Chondrocyte (in vitro differentiated cells): ENCODE measurements around the gene NPW. TPM values are rescaled to one million over a fixed set of nuclear protein-coding genes. Genes with fewer than 3 reads are reported as not detected.

Experiments
- DNase-seq: peaks from one replicate; pipeline ENCODE4 v3.0.0; 2021; ENCODE audit warnings: mixed read lengths, low spot score
- H3K27ac Mint-ChIP-seq: one replicate; pipeline ENCODE4 v1.8.0; 2021; ENCODE audit warnings: mild to moderate bottlenecking, moderate library complexity, mixed read lengths; ENCODE audit not compliant: unreplicated experiment
- H3K27me3 Mint-ChIP-seq: 2 replicates; pipeline ENCODE4 v1.8.0; 2021; ENCODE audit warnings: low read depth, mixed read lengths
- H3K36me3 Mint-ChIP-seq: 2 replicates; pipeline ENCODE4 v1.8.0; 2021; ENCODE audit warnings: low read depth, mixed read lengths
- H3K4me1 Mint-ChIP-seq: 2 replicates; pipeline ENCODE4 v1.8.0; 2021; ENCODE audit warnings: low read depth, mild to moderate bottlenecking, mixed read lengths
- H3K4me3 Mint-ChIP-seq: one replicate; pipeline ENCODE4 v1.8.0; 2021; ENCODE audit warnings: mild to moderate bottlenecking, moderate library complexity, mixed read lengths; ENCODE audit not compliant: unreplicated experiment
- H3K9me3 Mint-ChIP-seq: 2 replicates; pipeline ENCODE4 v1.8.0; 2021; ENCODE audit warnings: low read depth, mixed read lengths
- total RNA-seq: library from RNA; stranded (reverse); gene quantifications from 3 replicates; pipeline ENCODE4 v1.2.1, GENCODE V29; 2021
- TF ChIP-seq, protein P1 (sequence below): fragments of 200-600 bp; sonication (generic); IDR thresholded peaks from 2 replicates; pipeline ENCODE4 v1.5.0; 2021; ENCODE audit warnings: antibody characterized with exemption, mild to moderate bottlenecking, moderate library complexity

The NPW gene
- total RNA-seq, 1 donor from 2014 or later: 2.5 TPM

DNA sequence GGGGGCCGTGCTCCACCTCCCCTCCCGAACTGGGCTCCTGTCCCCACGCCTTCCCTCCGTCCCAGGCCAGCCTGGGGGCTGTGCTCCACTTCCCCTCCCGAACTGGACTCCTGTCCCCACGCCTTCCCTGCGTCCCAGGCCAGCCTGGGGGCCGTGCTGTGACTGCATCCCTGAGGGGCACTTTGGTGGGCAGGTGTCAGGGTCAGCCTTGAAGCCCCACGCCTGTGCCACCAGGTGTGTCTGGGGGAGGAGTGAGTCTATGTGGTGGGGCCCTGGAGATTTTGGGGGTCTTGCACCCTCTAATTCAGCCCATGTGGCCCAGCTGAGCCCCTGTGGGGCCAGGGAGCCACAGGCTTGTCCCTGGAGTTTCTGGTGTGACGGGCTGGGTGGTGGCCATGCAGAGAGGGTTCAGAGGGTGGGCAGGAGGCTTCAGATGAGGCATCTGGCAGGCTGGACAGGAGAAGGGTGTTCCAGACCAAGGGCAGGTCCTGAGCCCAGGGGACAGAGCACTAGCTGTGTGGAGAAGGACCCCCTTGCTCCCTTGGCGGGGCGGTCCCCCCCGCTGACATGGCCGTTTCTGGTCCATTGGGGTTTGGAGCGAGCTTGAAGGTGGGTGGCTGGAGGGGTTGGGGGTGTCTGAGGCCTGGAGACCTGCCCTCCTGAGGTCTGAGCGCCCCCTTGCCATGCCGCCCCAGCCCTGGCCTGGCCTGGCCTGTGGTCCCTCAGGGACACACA lies 15.3 kb downstream of the NPW start:
- no peak for DNase-seq
- TF ChIP-seq, protein P1, sequence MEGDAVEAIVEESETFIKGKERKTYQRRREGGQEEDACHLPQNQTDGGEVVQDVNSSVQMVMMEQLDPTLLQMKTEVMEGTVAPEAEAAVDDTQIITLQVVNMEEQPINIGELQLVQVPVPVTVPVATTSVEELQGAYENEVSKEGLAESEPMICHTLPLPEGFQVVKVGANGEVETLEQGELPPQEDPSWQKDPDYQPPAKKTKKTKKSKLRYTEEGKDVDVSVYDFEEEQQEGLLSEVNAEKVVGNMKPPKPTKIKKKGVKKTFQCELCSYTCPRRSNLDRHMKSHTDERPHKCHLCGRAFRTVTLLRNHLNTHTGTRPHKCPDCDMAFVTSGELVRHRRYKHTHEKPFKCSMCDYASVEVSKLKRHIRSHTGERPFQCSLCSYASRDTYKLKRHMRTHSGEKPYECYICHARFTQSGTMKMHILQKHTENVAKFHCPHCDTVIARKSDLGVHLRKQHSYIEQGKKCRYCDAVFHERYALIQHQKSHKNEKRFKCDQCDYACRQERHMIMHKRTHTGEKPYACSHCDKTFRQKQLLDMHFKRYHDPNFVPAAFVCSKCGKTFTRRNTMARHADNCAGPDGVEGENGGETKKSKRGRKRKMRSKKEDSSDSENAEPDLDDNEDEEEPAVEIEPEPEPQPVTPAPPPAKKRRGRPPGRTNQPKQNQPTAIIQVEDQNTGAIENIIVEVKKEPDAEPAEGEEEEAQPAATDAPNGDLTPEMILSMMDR: no peak
- H3K9me3 Mint-ChIP-seq: no peaks in the 10 kb centered on the region
- H3K4me1 Mint-ChIP-seq: peaks cover 69% of the 10 kb centered on the region
- H3K36me3 Mint-ChIP-seq: peaks cover 3% of the 10 kb centered on the region
- no peaks in the 10 kb centered on the region for H3K27me3 Mint-ChIP-seq
- H3K27ac Mint-ChIP-seq: peak overlapping the region; percentile 78
- peak overlapping the region; percentile 40 for H3K4me3 Mint-ChIP-seq

DNA sequence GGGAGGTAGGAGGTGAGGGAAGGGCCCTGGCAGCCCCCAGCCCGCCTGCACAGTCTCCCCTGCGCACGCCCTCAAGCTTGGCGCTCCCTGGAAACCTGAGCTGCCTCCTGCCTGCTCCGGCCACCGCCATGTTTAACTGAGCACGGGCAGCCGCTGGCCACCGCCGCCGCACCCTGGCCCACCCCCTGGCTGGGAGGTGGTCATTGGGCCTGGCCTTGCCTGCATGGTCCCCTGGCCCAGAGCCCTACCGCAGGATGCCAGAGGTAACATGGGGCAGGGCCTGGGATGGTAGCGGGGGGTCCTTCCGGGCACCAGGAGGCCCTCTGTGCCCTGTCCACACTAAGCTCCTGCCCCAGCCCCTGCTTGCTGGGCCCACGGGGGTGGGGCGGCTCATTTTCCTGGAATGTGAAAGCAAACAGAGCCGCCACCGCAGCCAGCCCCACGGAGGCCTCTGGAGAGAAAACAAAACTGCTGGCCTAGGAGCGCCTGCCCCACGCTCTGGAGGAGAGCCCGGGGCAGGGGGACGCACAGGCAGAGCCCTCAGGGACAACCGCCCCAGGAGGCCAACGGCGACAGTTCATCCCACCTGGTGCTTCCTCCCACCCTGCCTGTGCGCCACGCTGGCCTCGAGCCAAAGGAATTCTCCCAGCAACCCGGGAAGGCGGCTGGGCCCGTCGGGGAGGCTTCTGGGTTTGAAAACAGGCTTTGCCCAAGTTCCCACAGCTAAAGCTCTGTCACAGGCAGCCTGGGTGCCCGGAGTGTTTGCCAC lies 16.0 kb downstream of the NPW start:
- H3K27me3 Mint-ChIP-seq: no peaks in the 10 kb centered on the region
- no peaks in the 10 kb centered on the region for H3K9me3 Mint-ChIP-seq
- peaks cover 75% of the 10 kb centered on the region for H3K4me1 Mint-ChIP-seq
- peak overlapping the region; percentile 83 for H3K27ac Mint-ChIP-seq
- peaks cover 3% of the 10 kb centered on the region for H3K36me3 Mint-ChIP-seq
- H3K4me3 Mint-ChIP-seq: no peak overlapping the region
- DNase-seq: peak; percentile 97
- TF ChIP-seq, protein P1: no peak

DNA sequence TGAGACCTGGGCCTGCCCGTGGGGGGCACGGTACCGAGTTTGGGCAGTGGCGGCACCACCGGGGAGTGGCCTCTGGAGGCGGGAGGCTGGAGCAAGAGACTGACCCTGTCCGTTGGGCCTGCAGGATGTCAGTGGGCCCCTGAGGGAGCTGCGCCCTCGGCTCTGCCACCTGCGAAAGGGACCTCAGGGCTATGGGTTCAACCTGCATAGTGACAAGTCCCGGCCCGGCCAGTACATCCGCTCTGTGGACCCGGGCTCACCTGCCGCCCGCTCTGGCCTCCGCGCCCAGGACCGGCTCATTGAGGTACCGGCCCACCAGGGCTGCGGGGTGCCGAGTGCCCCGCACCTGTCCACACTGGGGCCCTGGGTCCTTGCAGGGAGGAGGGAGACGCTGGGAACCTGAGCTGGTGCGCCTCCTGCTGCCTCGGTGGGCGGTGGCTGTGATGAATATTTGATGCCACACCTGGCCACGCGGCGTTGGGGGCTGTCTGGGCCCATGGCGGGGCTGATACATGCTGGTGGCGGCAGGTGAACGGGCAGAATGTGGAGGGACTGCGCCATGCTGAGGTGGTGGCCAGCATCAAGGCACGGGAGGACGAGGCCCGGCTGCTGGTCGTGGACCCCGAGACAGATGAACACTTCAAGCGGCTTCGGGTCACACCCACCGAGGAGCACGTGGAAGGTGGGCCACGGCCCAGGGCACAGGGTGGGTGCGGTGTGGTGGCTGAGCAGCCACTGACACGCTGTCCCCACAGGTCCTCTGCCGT lies 16.8 kb downstream of the NPW start:
- H3K36me3 Mint-ChIP-seq: peaks cover 3% of the 10 kb centered on the region
- peaks cover 79% of the 10 kb centered on the region for H3K4me1 Mint-ChIP-seq
- no peaks in the 10 kb centered on the region for H3K9me3 Mint-ChIP-seq
- no peaks in the 10 kb centered on the region for H3K27me3 Mint-ChIP-seq
- peak; percentile 89 for DNase-seq
- peak overlapping the region; percentile 83 for H3K27ac Mint-ChIP-seq
- TF ChIP-seq, protein P1: no peak
- H3K4me3 Mint-ChIP-seq: no peak overlapping the region

DNA sequence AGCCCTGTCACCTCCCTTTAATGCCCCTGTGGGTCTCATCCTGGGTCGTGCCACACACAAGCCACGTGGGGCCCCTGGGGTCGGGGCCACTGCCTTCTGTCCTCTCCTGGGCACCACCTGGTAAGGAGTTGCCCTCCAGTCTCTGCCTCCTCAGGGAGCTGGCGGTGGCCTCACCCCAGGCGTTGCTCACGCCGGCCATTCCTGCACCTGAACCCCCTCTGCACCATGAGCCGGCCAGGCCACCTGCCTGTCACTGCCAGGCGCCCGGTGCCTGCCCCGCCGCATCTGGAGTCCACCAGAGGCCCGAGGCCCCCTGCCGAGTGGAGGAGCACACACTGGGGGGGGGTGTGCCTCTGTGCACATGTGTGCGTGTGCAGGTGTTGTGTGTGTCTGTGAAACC lies 17.5 kb downstream of the NPW start:
- Mint-ChIP-seq H3K27ac (peak overlapping the region; percentile 8), H3K9me3 (no peaks in the 10 kb centered on the region), H3K27me3 (no peaks in the 10 kb centered on the region), H3K36me3 (peaks cover 3% of the 10 kb centered on the region), H3K4me1 (peaks cover 82% of the 10 kb centered on the region), H3K4me3 (no peak overlapping the region)
- peak; percentile 88 for DNase-seq
- TF ChIP-seq, protein P1: no peak
